Hepatocyte (in vitro differentiated cells): ENCODE data around the gene TSPAN12. TPM values are rescaled to one million over a fixed set of nuclear protein-coding genes. Genes with fewer than 3 reads are reported as not detected.

Source experiments
- DNase-seq: peaks from one replicate; pipeline ENCODE4 v3.0.0-alpha.2; 2016; ENCODE audit warnings: low spot score
- H2AFZ ChIP-seq: fragments of 200-600 bp; sonication (generic); 2 replicates; pipeline ENCODE4 v1.6.0; 2016; ENCODE audit warnings: antibody characterized with exemption, mild to moderate bottlenecking
- H3K27ac ChIP-seq: fragments of 200-600 bp; sonication (generic); 2 replicates; pipeline ENCODE4 v1.5.1; 2016; ENCODE audit warnings: mild to moderate bottlenecking
- H3K27me3 ChIP-seq: fragments of 200-600 bp; sonication (generic); 2 replicates; pipeline ENCODE4 v1.6.1; 2016
- H3K36me3 ChIP-seq: fragments of 200-600 bp; sonication (generic); replicated peaks from 2 replicates; pipeline ENCODE4 v1.5.1; 2016; ENCODE audit warnings: low read depth; ENCODE audit not compliant: insufficient read depth
- H3K4me1 ChIP-seq: fragments of 200-600 bp; sonication (generic); 2 replicates; pipeline ENCODE4 v1.5.1; 2016; ENCODE audit warnings: mild to moderate bottlenecking, moderate library complexity; ENCODE audit not compliant: insufficient read depth
- H3K4me2 ChIP-seq: fragments of 200-600 bp; sonication (generic); 2 replicates; pipeline ENCODE4 v1.6.0; 2016
- H3K4me3 ChIP-seq: fragments of 200-600 bp; sonication (generic); 2 replicates; pipeline ENCODE4 v1.5.1; 2016; ENCODE audit warnings: mild to moderate bottlenecking
- H3K79me2 ChIP-seq: fragments of 200-600 bp; sonication (generic); 2 replicates; pipeline ENCODE4 v1.6.0; 2017; ENCODE audit warnings: mild to moderate bottlenecking
- H3K9me2 ChIP-seq: fragments of 200-600 bp; sonication (generic); replicated peaks from 2 replicates; pipeline ENCODE4 v1.6.0; 2017; ENCODE audit warnings: mild to moderate bottlenecking; ENCODE audit not compliant: insufficient read depth
- H3K9me3 ChIP-seq: fragments of 200-600 bp; sonication (generic); 2 replicates; pipeline ENCODE4 v1.5.1; 2016; ENCODE audit warnings: low read depth, mild to moderate bottlenecking
- H4K20me1 ChIP-seq: fragments of 200-600 bp; sonication (generic); 2 replicates; pipeline ENCODE4 v1.6.0; 2016; ENCODE audit warnings: mild to moderate bottlenecking; ENCODE audit not compliant: insufficient read depth, poor library complexity, severe bottlenecking
- CTCF ChIP-seq: fragments of 200-600 bp; sonication (generic); IDR thresholded peaks from 2 replicates; pipeline ENCODE4 v1.5.1; 2016; ENCODE audit warnings: antibody characterized with exemption, mild to moderate bottlenecking; ENCODE audit not compliant: poor library complexity
- EZH2 ChIP-seq: fragments of 200-600 bp; sonication (generic); IDR thresholded peaks from 2 replicates; pipeline ENCODE4 v1.6.1; 2016; ENCODE audit warnings: antibody characterized with exemption, mild to moderate bottlenecking, borderline replicate concordance
- EZH2phosphoT487 ChIP-seq: fragments of 200-600 bp; sonication (generic); IDR thresholded peaks from one replicate; pipeline ENCODE4 v1.6.1; 2018; ENCODE audit warnings: antibody characterized with exemption, mild to moderate bottlenecking, low read depth, moderate library complexity; ENCODE audit not compliant: unreplicated experiment, severe bottlenecking
- WGBS: methylation state at CpG from one replicate; pipeline ENCODE4 v1.1.6; 2016; ENCODE audit warnings: low lambda C conversion rate; ENCODE audit errors: missing lambda C conversion rate; 5-methylcytosine and 5-hydroxymethylcytosine counted together
- polyA plus RNA-seq: library from polyadenylated mRNA; unstranded; fragments of >200 nt; fragmentation: Nextera tagmentation; extraction: Ambion mirVana; gene quantifications from 2 replicates; pipeline ENCODE4 v1.2.1, GENCODE V29; 2016
- total RNA-seq: library from RNA; depleted of rRNA; stranded (reverse); fragments of >200 nt; gene quantifications from 2 replicates; pipeline ENCODE4 v1.2.3, GENCODE V29; 2014

Gene TSPAN12
- total and polyA plus RNA-seq, 2 experiments from 2014 or later = 16.8 to 26.0 TPM

- TF ChIP-seq EZH2phosphoT487 = no peak
- TF ChIP-seq CTCF = no peak
- TF ChIP-seq EZH2 = no peak
- WGBS = 74% methylated on average over 7 of the region's 7 CpGs
- no peak overlapping the region for H2AFZ ChIP-seq
- H3K4me1 ChIP-seq = no peaks in the 10 kb centered on the region
- H3K4me3 ChIP-seq = no peak overlapping the region
- H3K27me3 ChIP-seq = no peaks in the 10 kb centered on the region
- H3K9me3 ChIP-seq = no peaks in the 10 kb centered on the region
- no peak overlapping the region for H3K27ac ChIP-seq
- H4K20me1 ChIP-seq = no peaks in the 10 kb centered on the region
- DNase-seq = no peak
- no peaks in the 10 kb centered on the region for H3K36me3 ChIP-seq
- H3K4me2 ChIP-seq = no peak overlapping the region
- H3K9me2 ChIP-seq = no peaks in the 10 kb centered on the region
- no peaks in the 10 kb centered on the region for H3K79me2 ChIP-seq
These were observed 116.4 kb downstream of the TSPAN12 start for GRCh38 chr7:120741371-120742042.

- TF ChIP-seq EZH2phosphoT487 (no peak), CTCF (no peak), EZH2 (no peak)
- Histone ChIP-seq H3K9me3 (no peaks in the 10 kb centered on the region), H3K4me3 (no peak overlapping the region), H3K9me2 (no peaks in the 10 kb centered on the region), H3K27me3 (no peaks in the 10 kb centered on the region), H3K79me2 (no peaks in the 10 kb centered on the region), H3K27ac (no peak overlapping the region), H3K36me3 (no peaks in the 10 kb centered on the region), H3K4me1 (no peaks in the 10 kb centered on the region), H4K20me1 (no peaks in the 10 kb centered on the region), H2AFZ (no peak overlapping the region), H3K4me2 (peak overlapping the region; percentile 29)
- DNase-seq = no peak
- WGBS = 85% methylated on average over 3 of the region's 3 CpGs
These were observed 117.6 kb downstream of the TSPAN12 start for GRCh38 chr7:120740348-120740747.

- no peaks in the 10 kb centered on the region for H3K9me3 ChIP-seq
- no peak overlapping the region for H3K4me2 ChIP-seq
- H3K9me2 ChIP-seq = no peaks in the 10 kb centered on the region
- H3K4me1 ChIP-seq = no peaks in the 10 kb centered on the region
- no peak overlapping the region for H3K27ac ChIP-seq
- no peaks in the 10 kb centered on the region for H3K79me2 ChIP-seq
- no peaks in the 10 kb centered on the region for H3K36me3 ChIP-seq
- TF ChIP-seq CTCF (no peak), EZH2 (no peak), EZH2phosphoT487 (no peak)
- no peak overlapping the region for H3K4me3 ChIP-seq
- H2AFZ ChIP-seq = no peak overlapping the region
- 79% methylated on average over 3 of the region's 3 CpGs for WGBS
- H4K20me1 ChIP-seq = no peaks in the 10 kb centered on the region
- H3K27me3 ChIP-seq = no peaks in the 10 kb centered on the region
- DNase-seq = no peak
These were observed 119.1 kb downstream of the TSPAN12 start for GRCh38 chr7:120738816-120739215.

Other genes starting within 250 kb of the TSPAN12 start
- gene ING3, start 92.6 kb upstream of the TSPAN12 start, total RNA-seq = 21.0 and 29.6 TPM in 2 replicates
- gene ING3, start 92.6 kb upstream of the TSPAN12 start, polyA plus RNA-seq = 14.1 and 17.6 TPM in 2 replicates
- gene CPED1, start 130.6 kb upstream of the TSPAN12 start, total RNA-seq = 29.4 and 30.5 TPM in 2 replicates
- 8.1 and 10.1 TPM in 2 replicates for gene CPED1, start 130.6 kb upstream of the TSPAN12 start, polyA plus RNA-seq